ENCODE results near the gene RNF223. TPM values are rescaled to one million over a fixed set of nuclear protein-coding genes. Genes with fewer than 3 reads are reported as not detected.
"Not testable (repeated sequence)": the region's sequence is repeated elsewhere in the genome, so short reads cannot be mapped to it uniquely, and the experiment has no call there.

The RNF223 gene
- total RNA-seq, 2 donors from 2014 or later = not detected

DNA sequence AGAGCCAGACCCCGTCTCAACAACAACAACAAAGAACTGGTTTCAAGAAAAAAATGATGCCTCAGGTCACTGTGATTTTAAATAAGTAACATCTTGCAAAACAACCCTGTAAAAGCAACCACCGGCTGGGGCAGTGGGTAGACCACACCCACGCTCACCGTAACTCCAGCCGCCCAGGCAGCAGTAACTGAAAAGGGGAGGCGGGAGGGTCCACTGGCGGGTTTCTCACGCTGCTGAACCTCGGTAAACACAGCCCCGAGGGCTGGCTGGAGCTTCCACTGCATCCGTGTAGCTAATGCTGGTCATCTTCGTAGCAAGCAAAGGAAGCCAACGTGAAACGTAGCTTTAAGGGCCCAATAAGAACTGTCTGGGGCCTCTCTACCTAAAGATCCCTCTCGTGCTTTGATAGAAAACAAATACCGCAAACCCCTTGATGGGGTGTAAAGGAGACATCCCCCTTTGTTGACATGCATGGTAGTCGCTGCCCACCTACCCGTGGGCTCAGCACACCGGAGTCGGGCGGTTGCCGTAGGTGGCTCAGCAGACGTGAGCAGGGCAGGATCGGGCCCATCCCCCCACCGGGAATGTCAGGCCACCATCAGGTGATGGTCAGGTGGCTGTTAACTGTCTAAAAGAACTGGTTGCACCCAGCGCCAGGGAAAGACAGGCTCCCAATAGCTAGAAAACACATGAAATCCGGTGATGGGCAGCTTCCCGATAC, 37.6 kb upstream of the RNF223 start:
- no peak overlapping the region for H3K4me3 ChIP-seq
- peaks cover 0 to 12% of the 10 kb centered on the region in 2 donors for H3K4me1 ChIP-seq
- H3K27me3 ChIP-seq = no peaks in the 10 kb centered on the region
- no peak overlapping the region for H3K27ac ChIP-seq
- TF ChIP-seq, protein P1, sequence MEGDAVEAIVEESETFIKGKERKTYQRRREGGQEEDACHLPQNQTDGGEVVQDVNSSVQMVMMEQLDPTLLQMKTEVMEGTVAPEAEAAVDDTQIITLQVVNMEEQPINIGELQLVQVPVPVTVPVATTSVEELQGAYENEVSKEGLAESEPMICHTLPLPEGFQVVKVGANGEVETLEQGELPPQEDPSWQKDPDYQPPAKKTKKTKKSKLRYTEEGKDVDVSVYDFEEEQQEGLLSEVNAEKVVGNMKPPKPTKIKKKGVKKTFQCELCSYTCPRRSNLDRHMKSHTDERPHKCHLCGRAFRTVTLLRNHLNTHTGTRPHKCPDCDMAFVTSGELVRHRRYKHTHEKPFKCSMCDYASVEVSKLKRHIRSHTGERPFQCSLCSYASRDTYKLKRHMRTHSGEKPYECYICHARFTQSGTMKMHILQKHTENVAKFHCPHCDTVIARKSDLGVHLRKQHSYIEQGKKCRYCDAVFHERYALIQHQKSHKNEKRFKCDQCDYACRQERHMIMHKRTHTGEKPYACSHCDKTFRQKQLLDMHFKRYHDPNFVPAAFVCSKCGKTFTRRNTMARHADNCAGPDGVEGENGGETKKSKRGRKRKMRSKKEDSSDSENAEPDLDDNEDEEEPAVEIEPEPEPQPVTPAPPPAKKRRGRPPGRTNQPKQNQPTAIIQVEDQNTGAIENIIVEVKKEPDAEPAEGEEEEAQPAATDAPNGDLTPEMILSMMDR (IDR thresholded peaks at IDR 0.05) = no peak
- peaks cover 0 to 6% of the 10 kb centered on the region in 2 donors for H3K9me3 ChIP-seq
- H3K36me3 ChIP-seq = no peaks in the 10 kb centered on the region
- no peak for DNase-seq (ENCODE audit: low spot score)

DNA sequence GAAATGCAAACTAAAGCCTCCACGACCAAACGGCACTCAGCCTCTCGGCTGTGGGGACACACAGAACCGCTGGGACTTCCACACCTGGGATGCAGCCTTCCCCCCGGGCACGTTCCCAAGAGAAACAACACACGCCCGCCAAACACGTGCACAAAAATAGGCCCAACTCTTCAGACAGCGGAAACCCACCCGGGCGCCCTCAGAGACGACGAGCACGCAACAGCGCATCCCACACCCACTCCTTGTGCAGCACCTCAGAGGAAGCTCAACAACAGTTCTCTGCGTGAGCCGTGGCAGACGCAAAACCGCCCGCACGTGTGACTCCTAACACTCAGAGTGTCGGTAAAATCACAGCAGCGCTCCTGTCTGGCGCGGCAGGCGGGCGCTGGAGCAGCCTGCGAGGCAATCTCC, 36.5 kb upstream of the RNF223 start:
- DNase-seq (ENCODE audit: low spot score) = no peak
- Histone ChIP-seq H3K4me1 (peaks cover 0 to 10% of the 10 kb centered on the region in 2 donors), H3K36me3 (no peaks in the 10 kb centered on the region), H3K4me3 (no peak overlapping the region), H3K9me3 (peaks cover 0 to 6% of the 10 kb centered on the region in 2 donors), H3K27ac (no peak overlapping the region), H3K27me3 (no peaks in the 10 kb centered on the region)
- TF ChIP-seq, protein P1 (IDR thresholded peaks at IDR 0.05) = no peak

DNA sequence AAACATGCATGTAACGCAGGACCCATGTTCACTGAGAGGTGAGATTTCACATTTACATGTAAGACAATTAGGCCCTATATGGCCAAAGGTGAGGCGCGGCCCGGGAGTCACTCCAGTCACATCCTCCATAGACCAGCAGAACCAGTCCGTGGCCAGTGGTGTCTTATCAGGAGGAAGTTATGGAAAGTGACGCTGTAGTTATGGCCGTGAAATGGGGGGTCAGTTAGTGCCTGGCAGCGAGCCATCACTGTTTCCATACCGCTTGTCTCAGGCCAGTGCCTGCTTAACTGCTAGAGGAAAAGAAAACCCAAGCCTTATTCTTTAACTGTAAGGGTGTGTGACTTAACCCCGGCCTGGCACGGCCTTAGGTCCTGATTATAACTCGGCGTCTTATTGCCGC, 35.6 kb upstream of the RNF223 start:
- no peaks in the 10 kb centered on the region for H3K36me3 ChIP-seq

DNA sequence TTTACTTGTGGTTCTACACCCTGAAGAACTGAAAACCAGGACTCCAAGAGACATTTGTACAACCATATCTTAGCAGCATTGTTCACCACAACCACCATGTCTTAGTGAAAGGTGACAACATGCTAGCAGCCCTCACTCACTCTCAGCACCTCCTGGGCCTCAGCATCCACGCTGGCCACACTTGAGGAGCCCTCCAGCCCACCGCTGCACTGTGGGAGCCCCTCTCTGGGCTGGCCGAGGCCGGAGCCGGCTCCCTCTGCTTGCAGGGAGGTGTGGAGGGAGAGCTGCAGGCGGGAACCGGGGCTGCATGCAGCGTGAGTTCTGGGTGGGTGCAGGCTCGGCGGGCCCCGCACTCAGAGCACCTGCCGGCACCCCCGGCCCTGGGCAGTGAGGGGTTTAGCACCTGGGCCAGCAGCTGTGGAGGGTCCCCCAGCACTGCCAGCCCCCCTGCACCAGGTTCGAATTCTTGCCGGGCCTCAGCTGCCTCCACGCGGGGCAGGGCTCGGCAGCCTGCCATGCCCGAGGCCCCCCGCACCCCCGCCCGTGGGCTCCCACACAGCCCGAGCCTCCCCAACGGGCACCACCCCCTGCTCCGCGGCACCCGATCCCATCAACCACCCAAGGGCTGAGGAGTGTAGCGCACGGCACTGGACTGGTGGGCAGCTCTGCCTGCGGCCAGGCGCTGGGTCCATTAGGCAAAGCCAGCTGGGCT, 32.6 kb upstream of the RNF223 start:
- no peaks in the 10 kb centered on the region for H3K36me3 ChIP-seq
- no peaks in the 10 kb centered on the region for H3K4me1 ChIP-seq
- no peaks in the 10 kb centered on the region for H3K9me3 ChIP-seq
- TF ChIP-seq, protein P1 (IDR thresholded peaks at IDR 0.05) = no peak
- no peaks in the 10 kb centered on the region for H3K27me3 ChIP-seq
- no peak overlapping the region for H3K4me3 ChIP-seq
- no peak for DNase-seq (ENCODE audit: low spot score)
- no peak overlapping the region for H3K27ac ChIP-seq

More for the DNA sequence above, 35.6 kb upstream of the RNF223 start:
- Histone ChIP-seq H3K27ac (no peak overlapping the region), H3K9me3 (peaks cover 0 to 6% of the 10 kb centered on the region in 2 donors), H3K4me1 (peaks cover 0 to 3% of the 10 kb centered on the region in 2 donors), H3K27me3 (no peaks in the 10 kb centered on the region), H3K4me3 (no peak overlapping the region)
- TF ChIP-seq, protein P1 (IDR thresholded peaks at IDR 0.05) = no peak
- no peak for DNase-seq (ENCODE audit: low spot score)

DNA sequence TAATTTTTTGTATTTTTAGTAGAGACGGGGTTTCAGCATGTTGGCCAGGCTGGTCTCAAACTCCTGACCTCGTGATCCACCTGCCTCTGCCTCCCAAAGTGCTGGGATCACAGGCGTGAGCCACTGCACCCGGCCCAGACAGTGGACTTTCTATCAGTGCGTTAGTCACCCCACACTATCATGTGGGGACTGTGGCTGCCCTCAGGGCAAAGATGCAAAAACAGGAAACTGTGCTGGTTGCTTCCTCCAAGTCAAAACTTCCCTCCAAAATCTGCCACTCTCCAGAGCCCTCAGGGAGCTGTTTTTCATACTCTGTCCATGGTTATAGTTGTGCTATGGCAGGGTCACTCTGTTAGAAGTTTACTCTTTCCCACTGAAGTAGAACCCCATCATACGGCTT, 30.0 kb upstream of the RNF223 start:
- H3K9me3 ChIP-seq; H3K27ac ChIP-seq; H3K27me3 ChIP-seq; H3K36me3 ChIP-seq; H3K4me1 ChIP-seq; H3K4me3 ChIP-seq; DNase-seq (ENCODE audit: low spot score): not testable (repeated sequence)

DNA sequence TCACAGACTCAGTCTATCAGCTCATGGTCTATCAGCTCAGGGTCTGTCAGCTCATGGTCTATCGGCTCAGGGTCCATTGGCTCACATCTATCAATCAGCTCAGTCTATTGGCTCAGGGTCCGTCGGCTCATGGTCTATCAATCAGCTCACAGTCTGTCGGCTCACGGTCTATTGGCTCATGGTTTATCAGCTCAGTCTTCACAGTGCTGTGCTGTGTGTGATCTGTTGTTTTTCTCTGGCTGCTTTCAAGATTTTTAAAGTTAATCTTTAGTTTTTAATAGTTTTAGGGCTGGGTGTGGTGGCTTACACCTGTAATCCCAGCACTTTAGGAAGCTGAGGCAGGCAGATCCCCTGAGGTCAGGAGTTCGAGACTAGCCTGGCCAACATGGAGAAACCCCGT, 27.4 kb upstream of the RNF223 start:
- Histone ChIP-seq H3K27me3 (no peaks in the 10 kb centered on the region), H3K27ac (no peak overlapping the region), H3K4me1 (no peaks in the 10 kb centered on the region), H3K36me3 (no peaks in the 10 kb centered on the region), H3K9me3 (no peaks in the 10 kb centered on the region), H3K4me3 (no peak overlapping the region)
- TF ChIP-seq, protein P1 (IDR thresholded peaks at IDR 0.05) = no peak
- DNase-seq (ENCODE audit: low spot score) = no peak
